ENCODE measurements around the gene SAMD3. TPM values are rescaled to one million over a fixed set of nuclear protein-coding genes. Genes with fewer than 3 reads are reported as not detected.

Gene SAMD3
- total RNA-seq, 1 experiment from 2014 or later, result not detected

DNA sequence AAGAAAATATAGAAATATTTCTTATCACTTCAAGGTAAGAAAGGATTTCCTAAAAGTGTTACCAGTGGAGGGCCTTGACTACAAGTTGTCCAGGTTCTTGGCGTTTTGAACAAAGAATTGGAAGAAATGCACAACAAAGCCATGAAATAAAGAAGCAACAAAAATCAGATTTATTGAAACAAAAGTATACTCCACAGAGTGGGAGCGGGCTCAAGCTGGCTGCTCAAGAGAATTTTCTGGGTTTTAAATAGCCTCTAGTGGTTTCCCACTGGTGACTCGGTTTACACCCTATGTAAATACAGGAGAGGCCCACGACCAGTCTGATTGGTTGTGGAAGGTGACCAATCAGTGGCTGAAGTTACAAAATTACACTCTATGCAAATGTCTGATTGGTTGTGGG is 64.2 kb downstream of the SAMD3 start:
- no TSS peak for BruUV-seq (replicated peaks)
- POLR2A ChIA-PET (ENCODE audit: unreplicated experiment), result no interaction called here

GRCh38 chr6:130158056-130158455 is 64.7 kb downstream of the SAMD3 start:
- Histone ChIP-seq H3K4me1 (replicated peaks; ENCODE audit: insufficient read depth) (no peaks in the 10 kb centered on the region), H4K20me1 (ENCODE audit: insufficient read depth) (no peaks in the 10 kb centered on the region), H2AFZ (no peak overlapping the region), H3K27ac (no peak overlapping the region), H3K9me3 (ENCODE audit: insufficient read depth, low read depth) (peaks cover 2% of the 10 kb centered on the region), H3K79me2 (ENCODE audit: low read depth) (no peaks in the 10 kb centered on the region), H3K4me3 (no peak overlapping the region), H3K27me3 (ENCODE audit: insufficient read depth, low read depth) (no peaks in the 10 kb centered on the region), H3K36me3 (ENCODE audit: low read depth) (no peaks in the 10 kb centered on the region), H3F3A (ENCODE audit: insufficient read depth, low read depth) (no peaks in the 10 kb centered on the region), H3K4me2 (no peak overlapping the region), H3K9me2 (ENCODE audit: insufficient read depth) (no peaks in the 10 kb centered on the region)
- intact Hi-C loops (cut with micrococcal nuclease; ENCODE audit: unreplicated experiment), result no loop called here
- POLR2A ChIA-PET (ENCODE audit: unreplicated experiment), result no interaction called here
- BruUV-seq (replicated peaks), result no TSS peak
- no peak for TF ChIP-seq EZH2 (IDR thresholded peaks at IDR 0.05; ENCODE audit: low read depth)
- TF ChIP-seq CTCF (conservative IDR thresholded peaks at IDR 0.05), result no peak
- CTCF ChIA-PET, result no interaction called here
- DNase-seq, result no peak

More for the DNA sequence above, 64.2 kb downstream of the SAMD3 start:
- no peak overlapping the region for H3K27ac ChIP-seq
- H3K4me3 ChIP-seq, result no peak overlapping the region
- no peaks in the 10 kb centered on the region for H3K9me2 ChIP-seq (ENCODE audit: insufficient read depth)
- intact Hi-C loops (cut with micrococcal nuclease; ENCODE audit: unreplicated experiment), result no loop called here
- H3K4me1 ChIP-seq (replicated peaks; ENCODE audit: insufficient read depth), result no peaks in the 10 kb centered on the region
- no peak for TF ChIP-seq EZH2 (IDR thresholded peaks at IDR 0.05; ENCODE audit: low read depth)
- no peak for TF ChIP-seq CTCF (conservative IDR thresholded peaks at IDR 0.05)
- DNase-seq, result no peak
- H4K20me1 ChIP-seq (ENCODE audit: insufficient read depth), result no peaks in the 10 kb centered on the region
- CTCF ChIA-PET, result no interaction called here
- H3K79me2 ChIP-seq (ENCODE audit: low read depth), result no peaks in the 10 kb centered on the region
- H3K36me3 ChIP-seq (ENCODE audit: low read depth), result no peaks in the 10 kb centered on the region
- H2AFZ ChIP-seq, result no peak overlapping the region
- no peaks in the 10 kb centered on the region for H3K27me3 ChIP-seq (ENCODE audit: insufficient read depth, low read depth)
- H3K4me2 ChIP-seq, result no peak overlapping the region
- H3K9me3 ChIP-seq (ENCODE audit: insufficient read depth, low read depth), result peaks cover 2% of the 10 kb centered on the region
- no peaks in the 10 kb centered on the region for H3F3A ChIP-seq (ENCODE audit: insufficient read depth, low read depth)

GRCh38 chr6:130156908-130157307 is 65.8 kb downstream of the SAMD3 start:
- Histone ChIP-seq H3K27me3 (ENCODE audit: insufficient read depth, low read depth) (no peaks in the 10 kb centered on the region), H4K20me1 (ENCODE audit: insufficient read depth) (no peaks in the 10 kb centered on the region), H3K4me3 (no peak overlapping the region), H3K36me3 (ENCODE audit: low read depth) (no peaks in the 10 kb centered on the region), H2AFZ (no peak overlapping the region), H3K9me3 (ENCODE audit: insufficient read depth, low read depth) (peaks cover 2% of the 10 kb centered on the region), H3K4me2 (no peak overlapping the region), H3K9me2 (ENCODE audit: insufficient read depth) (no peaks in the 10 kb centered on the region), H3K27ac (no peak overlapping the region), H3K4me1 (replicated peaks; ENCODE audit: insufficient read depth) (no peaks in the 10 kb centered on the region), H3K79me2 (ENCODE audit: low read depth) (no peaks in the 10 kb centered on the region), H3F3A (ENCODE audit: insufficient read depth, low read depth) (no peaks in the 10 kb centered on the region)
- ChIA-PET POLR2A (ENCODE audit: unreplicated experiment) (no interaction called here), CTCF (no interaction called here)
- TF ChIP-seq EZH2 (IDR thresholded peaks at IDR 0.05; ENCODE audit: low read depth) (no peak), CTCF (conservative IDR thresholded peaks at IDR 0.05) (no peak)
- DNase-seq, result no peak
- intact Hi-C loops (cut with micrococcal nuclease; ENCODE audit: unreplicated experiment), result no loop called here
- no TSS peak for BruUV-seq (replicated peaks)
